Liver (tissue), 9 donors: ENCODE measurements around the gene MFSD11. TPM values are rescaled to one million over a fixed set of nuclear protein-coding genes. Genes with fewer than 3 reads are reported as not detected.

Source experiments
- DNase-seq: peaks from one replicate; pipeline ENCODE4 v3.0.0-alpha.2; 2017; ENCODE audit warnings: low spot score
- H3K27ac ChIP-seq, 2 donors: one replicate each; pipeline ENCODE4 v1.7.0; 2013; ENCODE audit warnings: inconsistent platforms in 2 of 2, low read length in 2 of 2, control low read depth in 1 of 2, low read depth in 1 of 2, mild to moderate bottlenecking in 1 of 2
- H3K27me3 ChIP-seq, 4 donors: one replicate each; pipeline versions ENCODE4 v1.6.1 to v1.7.0; 2013; ENCODE audit warnings: low read length in 3 of 4, inconsistent platforms in 1 of 4, mild to moderate bottlenecking in 1 of 4, moderate library complexity in 1 of 4; ENCODE audit not compliant: control insufficient read depth in 4 of 4, insufficient read depth in 4 of 4
- H3K36me3 ChIP-seq, 4 donors: one replicate each; pipeline versions ENCODE4 v1.6.1 to v1.7.0; 2013; ENCODE audit warnings: low read length in 3 of 4, mild to moderate bottlenecking in 3 of 4, low read depth in 1 of 4, moderate library complexity in 1 of 4; ENCODE audit not compliant: control insufficient read depth in 4 of 4, insufficient read depth in 3 of 4
- H3K4me1 ChIP-seq, 4 donors: one replicate each; pipeline versions ENCODE4 v1.6.1 to v1.7.0; 2013; ENCODE audit warnings: low read length in 3 of 4, mild to moderate bottlenecking in 3 of 4, moderate library complexity in 1 of 4; ENCODE audit not compliant: control insufficient read depth in 4 of 4, insufficient read depth in 4 of 4
- H3K4me3 ChIP-seq, 3 donors: one replicate each; pipeline versions ENCODE4 v1.6.1 to v1.7.0; 2013; ENCODE audit warnings: low read length in 3 of 3, control low read depth in 1 of 3, low read depth in 1 of 3, mild to moderate bottlenecking in 1 of 3
- H3K9ac ChIP-seq, 2 donors: one replicate each; pipeline ENCODE4 v1.7.0; 2013; ENCODE audit warnings: low read length in 2 of 2, mild to moderate bottlenecking in 2 of 2, moderate library complexity in 2 of 2, control low read depth in 1 of 2, low read depth in 1 of 2
- H3K9me3 ChIP-seq, 4 donors: one replicate each; pipeline versions ENCODE4 v1.6.1 to v1.7.0; 2013; ENCODE audit warnings: low read length in 3 of 4; ENCODE audit not compliant: control insufficient read depth in 4 of 4
- EGR1 ChIP-seq, 2 donors: IDR thresholded peaks; 2 replicates each; pipeline ENCODE4 v1.6.1; 2016 to 2018; ENCODE audit warnings: antibody characterized with exemption in 2 of 2, low read depth in 2 of 2
- FOXA1 ChIP-seq: IDR thresholded peaks from 2 replicates; pipeline ENCODE4 v1.6.1; 2016; ENCODE audit warnings: antibody characterized with exemption
- FOXA2 ChIP-seq: IDR thresholded peaks from 2 replicates; pipeline ENCODE4 v1.6.1; 2016; ENCODE audit warnings: antibody characterized with exemption
- HNF4A ChIP-seq, 2 donors: conservative IDR thresholded peaks; 2 replicates each; pipeline ENCODE4 v1.6.1; 2016; ENCODE audit warnings: antibody characterized with exemption in 2 of 2, mild to moderate bottlenecking in 2 of 2
- RAD21 ChIP-seq, 2 donors: IDR thresholded peaks; 2 replicates each; pipeline ENCODE4 v1.6.1; 2016; ENCODE audit warnings: antibody characterized with exemption in 2 of 2, mild to moderate bottlenecking in 2 of 2
- RXRA ChIP-seq, 2 donors: IDR thresholded peaks; 2 replicates each; pipeline ENCODE4 v1.6.1; 2017 to 2018; ENCODE audit warnings: antibody characterized with exemption in 2 of 2, mild to moderate bottlenecking in 1 of 2
- SP1 ChIP-seq: IDR thresholded peaks from 2 replicates; pipeline ENCODE4 v1.6.1; 2018; ENCODE audit warnings: antibody characterized with exemption, mild to moderate bottlenecking
- TAF1 ChIP-seq: conservative IDR thresholded peaks from 2 replicates; pipeline ENCODE4 v1.6.1; 2016; ENCODE audit warnings: antibody characterized with exemption, mild to moderate bottlenecking
- YY1 ChIP-seq: IDR thresholded peaks from 2 replicates; pipeline ENCODE4 v1.6.1; 2016; ENCODE audit warnings: antibody characterized with exemption, mild to moderate bottlenecking
- WGBS: extraction: QIAGEN DNeasy Blood & Tissue Kit; methylation state at CpG from one replicate; pipeline ENCODE4 v1.1.7; 2013; 5-methylcytosine and 5-hydroxymethylcytosine counted together
- polyA plus RNA-seq, 2 donors: library from polyadenylated mRNA; stranded (reverse) in 1 of 2; unstranded in 1 of 2; fragments of 200-250 nt in 1 of 2; fragments of >200 nt in 1 of 2; fragmentation: Nextera tagmentation in 1 of 2; extraction: Ambion mirVana in 1 of 2; gene quantifications; one replicate each; pipeline versions ENCODE4 v1.2.1 to v1.2.3, GENCODE V29; 2013 to 2015
- total RNA-seq, 2 donors: library from RNA; depleted of rRNA; stranded (reverse); fragments of >200 nt; gene quantifications; one replicate each; pipeline ENCODE4 v1.2.3, GENCODE V29; 2014
- TF ChIP-seq, protein P1 (sequence below): IDR thresholded peaks from 2 replicates; pipeline ENCODE4 v1.6.1; 2016; ENCODE audit warnings: antibody characterized with exemption
- TF ChIP-seq, protein P2 (sequence below): IDR thresholded peaks from 2 replicates; pipeline ENCODE4 v1.6.1; 2016; ENCODE audit warnings: antibody characterized with exemption
- TF ChIP-seq, protein P3 (sequence below): IDR thresholded peaks from 2 replicates; pipeline ENCODE4 v1.6.1; 2016; ENCODE audit warnings: antibody characterized with exemption, mild to moderate bottlenecking
- TF ChIP-seq, protein P4 (sequence below): IDR thresholded peaks from 2 replicates; pipeline ENCODE4 v1.6.1; 2016; ENCODE audit warnings: antibody characterized with exemption
- donor health status: healthy.
- donor health status: healthy.
- donor health status: healthy.
- donor health status: healthy.
- donor health status: healthy.

The MFSD11 gene
- total and polyA plus RNA-seq, 4 donors = 8.6 to 26.9 (median 17.5) TPM

DNA sequence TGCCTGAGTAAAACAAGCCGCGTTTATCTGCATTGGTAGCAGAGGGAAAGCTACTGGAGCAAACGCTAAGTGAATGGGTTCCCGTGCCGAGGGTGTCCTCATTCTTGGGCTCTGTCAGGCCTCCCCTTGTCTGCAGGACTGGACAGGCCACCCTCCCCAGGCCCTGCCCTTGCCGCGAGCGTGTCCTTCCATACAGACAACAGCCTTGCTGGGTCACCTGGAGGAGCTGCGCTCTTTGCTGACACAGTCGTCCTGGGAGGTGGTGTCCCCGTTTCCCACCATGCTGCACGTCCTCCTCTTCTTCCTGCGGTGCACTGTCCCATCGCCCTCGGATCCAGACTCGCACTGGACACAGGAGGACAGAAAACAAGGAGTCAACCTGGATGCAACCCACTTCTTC is 19.4 kb upstream of the MFSD11 start:
- 93% methylated on average over 16 of the region's 16 CpGs for WGBS
- Histone ChIP-seq H3K27me3 (no peaks in the 10 kb centered on the region), H3K36me3 (peaks cover 18 to 73% (median 63%) of the 10 kb centered on the region in 4 donors), H3K9me3 (no peaks in the 10 kb centered on the region), H3K27ac (no peak overlapping the region), H3K4me1 (peaks cover 0 to 10% (median 0%) of the 10 kb centered on the region in 4 donors), H3K9ac (no peak overlapping the region), H3K4me3 (no peak overlapping the region)
- TF ChIP-seq YY1 = no peak
- TF ChIP-seq HNF4A (conservative IDR thresholded peaks at IDR 0.05) = no peak
- no peak for TF ChIP-seq RXRA (IDR thresholded peaks at IDR 0.05)
- DNase-seq = no peak

DNA sequence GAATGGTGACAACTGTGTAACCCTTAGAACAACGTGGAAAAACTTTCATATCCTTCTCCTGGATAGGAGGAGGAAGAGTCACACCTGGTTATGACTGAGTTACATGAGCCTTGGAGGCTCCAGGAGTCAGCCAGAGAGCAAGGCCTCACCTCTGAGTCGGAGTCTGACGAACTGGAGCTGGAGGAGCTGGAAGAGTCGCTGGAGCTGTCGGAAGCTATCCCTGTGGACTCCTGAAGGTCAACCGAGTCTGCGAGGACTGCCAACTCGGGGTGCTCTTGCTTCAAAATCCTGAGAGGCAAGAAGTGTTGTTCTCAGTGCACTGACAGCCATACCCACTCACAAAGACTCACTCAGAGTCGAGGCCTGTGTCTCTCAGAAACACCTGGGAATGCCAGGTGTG is 17.7 kb upstream of the MFSD11 start:
- 96% methylated on average over 9 of the region's 9 CpGs for WGBS
- DNase-seq = no peak
- Histone ChIP-seq H3K4me1 (peaks cover 3 to 14% (median 6%) of the 10 kb centered on the region in 4 donors), H3K27me3 (no peaks in the 10 kb centered on the region), H3K4me3 (no peak overlapping the region), H3K9me3 (no peaks in the 10 kb centered on the region), H3K36me3 (peaks cover 19 to 75% (median 67%) of the 10 kb centered on the region in 4 donors), H3K9ac (no peak overlapping the region), H3K27ac (no peak overlapping the region)
- TF ChIP-seq FOXA2 (no peak), FOXA1 (no peak), RAD21 (IDR thresholded peaks at IDR 0.05) (no peak), RXRA (IDR thresholded peaks at IDR 0.05) (no peak), EGR1 (IDR thresholded peaks at IDR 0.05; ENCODE audit: low read depth in 2 of 2) (no peak)
- TF ChIP-seq, protein P1, sequence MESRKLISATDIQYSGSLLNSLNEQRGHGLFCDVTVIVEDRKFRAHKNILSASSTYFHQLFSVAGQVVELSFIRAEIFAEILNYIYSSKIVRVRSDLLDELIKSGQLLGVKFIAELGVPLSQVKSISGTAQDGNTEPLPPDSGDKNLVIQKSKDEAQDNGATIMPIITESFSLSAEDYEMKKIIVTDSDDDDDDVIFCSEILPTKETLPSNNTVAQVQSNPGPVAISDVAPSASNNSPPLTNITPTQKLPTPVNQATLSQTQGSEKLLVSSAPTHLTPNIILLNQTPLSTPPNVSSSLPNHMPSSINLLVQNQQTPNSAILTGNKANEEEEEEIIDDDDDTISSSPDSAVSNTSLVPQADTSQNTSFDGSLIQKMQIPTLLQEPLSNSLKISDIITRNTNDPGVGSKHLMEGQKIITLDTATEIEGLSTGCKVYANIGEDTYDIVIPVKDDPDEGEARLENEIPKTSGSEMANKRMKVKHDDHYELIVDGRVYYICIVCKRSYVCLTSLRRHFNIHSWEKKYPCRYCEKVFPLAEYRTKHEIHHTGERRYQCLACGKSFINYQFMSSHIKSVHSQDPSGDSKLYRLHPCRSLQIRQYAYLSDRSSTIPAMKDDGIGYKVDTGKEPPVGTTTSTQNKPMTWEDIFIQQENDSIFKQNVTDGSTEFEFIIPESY = no peak
- TF ChIP-seq, protein P2, sequence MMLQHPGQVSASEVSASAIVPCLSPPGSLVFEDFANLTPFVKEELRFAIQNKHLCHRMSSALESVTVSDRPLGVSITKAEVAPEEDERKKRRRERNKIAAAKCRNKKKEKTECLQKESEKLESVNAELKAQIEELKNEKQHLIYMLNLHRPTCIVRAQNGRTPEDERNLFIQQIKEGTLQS = no peak

DNA sequence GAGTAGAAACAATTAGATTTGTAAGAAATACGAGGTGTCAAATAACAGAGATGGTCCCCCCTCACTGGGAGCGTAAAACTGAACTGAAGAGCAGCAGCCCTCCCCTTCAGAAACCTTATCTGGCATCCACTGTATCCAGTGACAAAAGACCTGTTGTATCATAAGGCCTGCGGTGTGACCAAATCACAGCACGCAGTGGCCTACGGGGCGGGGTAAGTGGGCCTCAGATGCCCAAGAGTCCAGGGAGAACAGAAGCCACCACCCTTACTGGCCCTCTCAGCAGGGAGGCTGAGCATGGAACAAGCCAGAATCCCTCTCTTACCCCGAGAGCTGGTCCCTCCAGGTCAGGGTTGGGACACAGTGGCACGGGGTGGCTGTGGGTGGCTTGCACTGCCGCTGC is 17.0 kb upstream of the MFSD11 start:
- Histone ChIP-seq H3K9me3 (no peaks in the 10 kb centered on the region), H3K9ac (no peak overlapping the region), H3K36me3 (peaks cover 19 to 68% (median 62%) of the 10 kb centered on the region in 4 donors), H3K4me3 (no peak overlapping the region), H3K27me3 (no peaks in the 10 kb centered on the region), H3K4me1 (peaks cover 3 to 12% (median 9%) of the 10 kb centered on the region in 4 donors), H3K27ac (no peak overlapping the region)
- WGBS = 96% methylated on average over 9 of the region's 9 CpGs
- no peak for DNase-seq
- TF ChIP-seq TAF1 (no peak), EGR1 (IDR thresholded peaks at IDR 0.05; ENCODE audit: low read depth in 2 of 2) (no peak), FOXA1 (no peak), YY1 (no peak), SP1 (no peak), HNF4A (conservative IDR thresholded peaks at IDR 0.05) (no peak)
- TF ChIP-seq, protein P3, sequence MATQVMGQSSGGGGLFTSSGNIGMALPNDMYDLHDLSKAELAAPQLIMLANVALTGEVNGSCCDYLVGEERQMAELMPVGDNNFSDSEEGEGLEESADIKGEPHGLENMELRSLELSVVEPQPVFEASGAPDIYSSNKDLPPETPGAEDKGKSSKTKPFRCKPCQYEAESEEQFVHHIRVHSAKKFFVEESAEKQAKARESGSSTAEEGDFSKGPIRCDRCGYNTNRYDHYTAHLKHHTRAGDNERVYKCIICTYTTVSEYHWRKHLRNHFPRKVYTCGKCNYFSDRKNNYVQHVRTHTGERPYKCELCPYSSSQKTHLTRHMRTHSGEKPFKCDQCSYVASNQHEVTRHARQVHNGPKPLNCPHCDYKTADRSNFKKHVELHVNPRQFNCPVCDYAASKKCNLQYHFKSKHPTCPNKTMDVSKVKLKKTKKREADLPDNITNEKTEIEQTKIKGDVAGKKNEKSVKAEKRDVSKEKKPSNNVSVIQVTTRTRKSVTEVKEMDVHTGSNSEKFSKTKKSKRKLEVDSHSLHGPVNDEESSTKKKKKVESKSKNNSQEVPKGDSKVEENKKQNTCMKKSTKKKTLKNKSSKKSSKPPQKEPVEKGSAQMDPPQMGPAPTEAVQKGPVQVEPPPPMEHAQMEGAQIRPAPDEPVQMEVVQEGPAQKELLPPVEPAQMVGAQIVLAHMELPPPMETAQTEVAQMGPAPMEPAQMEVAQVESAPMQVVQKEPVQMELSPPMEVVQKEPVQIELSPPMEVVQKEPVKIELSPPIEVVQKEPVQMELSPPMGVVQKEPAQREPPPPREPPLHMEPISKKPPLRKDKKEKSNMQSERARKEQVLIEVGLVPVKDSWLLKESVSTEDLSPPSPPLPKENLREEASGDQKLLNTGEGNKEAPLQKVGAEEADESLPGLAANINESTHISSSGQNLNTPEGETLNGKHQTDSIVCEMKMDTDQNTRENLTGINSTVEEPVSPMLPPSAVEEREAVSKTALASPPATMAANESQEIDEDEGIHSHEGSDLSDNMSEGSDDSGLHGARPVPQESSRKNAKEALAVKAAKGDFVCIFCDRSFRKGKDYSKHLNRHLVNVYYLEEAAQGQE = no peak
- TF ChIP-seq, protein P2 = no peak
- TF ChIP-seq, protein P4, sequence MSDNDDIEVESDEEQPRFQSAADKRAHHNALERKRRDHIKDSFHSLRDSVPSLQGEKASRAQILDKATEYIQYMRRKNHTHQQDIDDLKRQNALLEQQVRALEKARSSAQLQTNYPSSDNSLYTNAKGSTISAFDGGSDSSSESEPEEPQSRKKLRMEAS = no peak
- TF ChIP-seq, protein P1 = no peak
